ENCODE results near the gene P2RX5. TPM values are rescaled to one million over a fixed set of nuclear protein-coding genes. Genes with fewer than 3 reads are reported as not detected.

P2RX5 gene
- total RNA-seq, 1 experiment from 2014 or later, result 8.8 TPM

DNA sequence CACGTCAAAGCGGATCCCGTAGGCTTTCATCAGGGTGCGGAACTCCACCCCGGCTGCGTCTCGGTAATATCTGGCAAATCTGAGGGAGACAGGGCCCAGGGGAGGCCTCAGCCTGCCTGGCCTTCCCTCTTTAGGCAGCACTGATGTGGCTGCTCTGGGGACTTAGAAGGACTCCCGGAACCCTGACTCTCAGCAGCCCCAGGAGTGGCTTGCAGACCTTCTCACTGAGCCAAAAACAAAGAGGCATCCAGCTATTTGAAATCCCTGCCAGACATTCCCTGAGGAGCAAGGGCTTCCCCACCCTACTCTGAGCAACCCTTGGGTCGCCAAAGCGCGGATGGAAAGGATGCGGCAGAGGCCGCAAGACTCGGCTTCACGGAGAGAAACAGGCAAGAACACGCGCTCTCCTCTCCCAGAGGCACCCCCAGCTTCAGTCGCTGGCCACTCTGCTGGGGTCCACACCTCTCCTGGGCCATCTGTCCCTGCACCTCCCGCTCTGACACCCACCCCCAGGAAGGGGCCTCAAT is 7.9 kb downstream of the P2RX5 start:
- TF ChIP-seq, protein P1, sequence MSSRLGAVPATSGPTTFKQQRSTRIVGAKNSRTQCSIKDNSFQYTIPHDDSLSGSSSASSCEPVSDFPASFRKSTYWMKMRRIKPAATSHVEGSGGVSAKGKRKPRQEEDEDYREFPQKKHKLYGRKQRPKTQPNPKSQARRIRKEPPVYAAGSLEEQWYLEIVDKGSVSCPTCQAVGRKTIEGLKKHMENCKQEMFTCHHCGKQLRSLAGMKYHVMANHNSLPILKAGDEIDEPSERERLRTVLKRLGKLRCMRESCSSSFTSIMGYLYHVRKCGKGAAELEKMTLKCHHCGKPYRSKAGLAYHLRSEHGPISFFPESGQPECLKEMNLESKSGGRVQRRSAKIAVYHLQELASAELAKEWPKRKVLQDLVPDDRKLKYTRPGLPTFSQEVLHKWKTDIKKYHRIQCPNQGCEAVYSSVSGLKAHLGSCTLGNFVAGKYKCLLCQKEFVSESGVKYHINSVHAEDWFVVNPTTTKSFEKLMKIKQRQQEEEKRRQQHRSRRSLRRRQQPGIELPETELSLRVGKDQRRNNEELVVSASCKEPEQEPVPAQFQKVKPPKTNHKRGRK (CRISPR knock-in tag; IDR thresholded peaks at IDR 0.05; ENCODE audit: borderline replicate concordance), result no peak
- TF ChIP-seq, protein P2, sequence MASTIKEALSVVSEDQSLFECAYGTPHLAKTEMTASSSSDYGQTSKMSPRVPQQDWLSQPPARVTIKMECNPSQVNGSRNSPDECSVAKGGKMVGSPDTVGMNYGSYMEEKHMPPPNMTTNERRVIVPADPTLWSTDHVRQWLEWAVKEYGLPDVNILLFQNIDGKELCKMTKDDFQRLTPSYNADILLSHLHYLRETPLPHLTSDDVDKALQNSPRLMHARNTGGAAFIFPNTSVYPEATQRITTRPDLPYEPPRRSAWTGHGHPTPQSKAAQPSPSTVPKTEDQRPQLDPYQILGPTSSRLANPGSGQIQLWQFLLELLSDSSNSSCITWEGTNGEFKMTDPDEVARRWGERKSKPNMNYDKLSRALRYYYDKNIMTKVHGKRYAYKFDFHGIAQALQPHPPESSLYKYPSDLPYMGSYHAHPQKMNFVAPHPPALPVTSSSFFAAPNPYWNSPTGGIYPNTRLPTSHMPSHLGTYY (CRISPR knock-in tag; IDR thresholded peaks at IDR 0.05), result no peak
- TF ChIP-seq TP53 (CRISPR knock-in tag; IDR thresholded peaks at IDR 0.05) (no peak), CREB1 (CRISPR knock-in tag; IDR thresholded peaks at IDR 0.05) (no peak), NR2C2 (CRISPR knock-in tag; IDR thresholded peaks at IDR 0.05) (no peak), ESRRA (CRISPR knock-in tag; IDR thresholded peaks at IDR 0.05; ENCODE audit: borderline replicate concordance) (no peak), NFYB (CRISPR knock-in tag; conservative IDR thresholded peaks at IDR 0.05; ENCODE audit: low read depth) (no peak), ZNF219 (CRISPR knock-in tag; IDR thresholded peaks at IDR 0.05; ENCODE audit: borderline replicate concordance) (no peak), NR1H2 (CRISPR knock-in tag; IDR thresholded peaks at IDR 0.05) (no peak), TEAD1 (CRISPR knock-in tag; IDR thresholded peaks at IDR 0.05) (no peak), FOXK1 (CRISPR knock-in tag; IDR thresholded peaks at IDR 0.05) (no peak), CREM (CRISPR knock-in tag; IDR thresholded peaks at IDR 0.05) (no peak), HMGA2 (CRISPR knock-in tag; IDR thresholded peaks at IDR 0.05) (no peak), SMAD4 (CRISPR knock-in tag; IDR thresholded peaks at IDR 0.05) (no peak), PRRX2 (CRISPR knock-in tag; IDR thresholded peaks at IDR 0.05) (no peak)
- TF ChIP-seq, protein P3, sequence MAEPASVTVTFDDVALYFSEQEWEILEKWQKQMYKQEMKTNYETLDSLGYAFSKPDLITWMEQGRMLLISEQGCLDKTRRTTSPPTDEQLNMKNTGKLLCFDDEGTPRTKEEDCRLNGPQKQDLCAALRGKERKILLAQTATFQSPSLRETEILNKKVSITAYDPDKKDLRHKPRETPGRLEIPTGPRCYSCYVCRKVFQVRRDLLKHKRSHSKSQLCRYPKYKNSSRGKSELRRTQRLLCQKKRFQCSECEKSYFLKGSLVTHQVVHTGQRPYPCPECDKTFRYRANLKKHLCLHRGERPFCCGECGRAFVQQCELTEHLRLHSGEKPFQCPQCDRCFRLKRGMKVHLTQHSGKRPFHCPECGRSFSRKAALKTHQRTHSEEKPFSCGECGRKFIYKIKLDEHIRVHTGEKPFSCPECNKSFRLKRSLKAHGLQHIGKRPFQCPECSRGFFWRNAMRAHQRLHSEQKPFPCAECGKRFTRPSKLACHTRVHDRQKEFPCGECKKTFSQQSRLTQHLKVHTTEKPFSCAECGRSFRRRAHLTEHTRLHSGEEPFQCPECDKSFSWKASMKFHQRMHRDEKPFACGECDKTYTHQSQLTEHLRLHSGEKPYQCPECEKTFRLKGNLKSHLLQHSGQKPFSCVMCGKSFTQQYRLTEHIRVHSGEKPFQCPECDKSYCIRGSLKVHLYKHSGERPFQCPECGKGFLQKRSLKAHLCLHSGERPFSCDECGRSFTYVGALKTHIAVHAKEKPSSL (CRISPR knock-in tag; conservative IDR thresholded peaks at IDR 0.05), result no peak
- TF ChIP-seq, protein P4, sequence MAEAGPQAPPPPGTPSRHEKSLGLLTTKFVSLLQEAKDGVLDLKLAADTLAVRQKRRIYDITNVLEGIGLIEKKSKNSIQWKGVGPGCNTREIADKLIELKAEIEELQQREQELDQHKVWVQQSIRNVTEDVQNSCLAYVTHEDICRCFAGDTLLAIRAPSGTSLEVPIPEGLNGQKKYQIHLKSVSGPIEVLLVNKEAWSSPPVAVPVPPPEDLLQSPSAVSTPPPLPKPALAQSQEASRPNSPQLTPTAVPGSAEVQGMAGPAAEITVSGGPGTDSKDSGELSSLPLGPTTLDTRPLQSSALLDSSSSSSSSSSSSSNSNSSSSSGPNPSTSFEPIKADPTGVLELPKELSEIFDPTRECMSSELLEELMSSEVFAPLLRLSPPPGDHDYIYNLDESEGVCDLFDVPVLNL (CRISPR knock-in tag; IDR thresholded peaks at IDR 0.05; ENCODE audit: borderline replicate concordance, low read depth), result no peak
- TF ChIP-seq, protein P5, sequence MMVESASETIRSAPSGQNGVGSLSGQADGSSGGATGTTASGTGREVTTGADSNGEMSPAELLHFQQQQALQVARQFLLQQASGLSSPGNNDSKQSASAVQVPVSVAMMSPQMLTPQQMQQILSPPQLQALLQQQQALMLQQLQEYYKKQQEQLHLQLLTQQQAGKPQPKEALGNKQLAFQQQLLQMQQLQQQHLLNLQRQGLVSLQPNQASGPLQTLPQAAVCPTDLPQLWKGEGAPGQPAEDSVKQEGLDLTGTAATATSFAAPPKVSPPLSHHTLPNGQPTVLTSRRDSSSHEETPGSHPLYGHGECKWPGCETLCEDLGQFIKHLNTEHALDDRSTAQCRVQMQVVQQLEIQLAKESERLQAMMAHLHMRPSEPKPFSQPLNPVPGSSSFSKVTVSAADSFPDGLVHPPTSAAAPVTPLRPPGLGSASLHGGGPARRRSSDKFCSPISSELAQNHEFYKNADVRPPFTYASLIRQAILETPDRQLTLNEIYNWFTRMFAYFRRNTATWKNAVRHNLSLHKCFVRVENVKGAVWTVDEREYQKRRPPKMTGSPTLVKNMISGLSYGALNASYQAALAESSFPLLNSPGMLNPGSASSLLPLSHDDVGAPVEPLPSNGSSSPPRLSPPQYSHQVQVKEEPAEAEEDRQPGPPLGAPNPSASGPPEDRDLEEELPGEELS (CRISPR knock-in tag; IDR thresholded peaks at IDR 0.05), result no peak
- TF ChIP-seq, protein P6, sequence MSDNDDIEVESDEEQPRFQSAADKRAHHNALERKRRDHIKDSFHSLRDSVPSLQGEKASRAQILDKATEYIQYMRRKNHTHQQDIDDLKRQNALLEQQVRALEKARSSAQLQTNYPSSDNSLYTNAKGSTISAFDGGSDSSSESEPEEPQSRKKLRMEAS (CRISPR knock-in tag; IDR thresholded peaks at IDR 0.05), result no peak
- TF ChIP-seq, protein P7, sequence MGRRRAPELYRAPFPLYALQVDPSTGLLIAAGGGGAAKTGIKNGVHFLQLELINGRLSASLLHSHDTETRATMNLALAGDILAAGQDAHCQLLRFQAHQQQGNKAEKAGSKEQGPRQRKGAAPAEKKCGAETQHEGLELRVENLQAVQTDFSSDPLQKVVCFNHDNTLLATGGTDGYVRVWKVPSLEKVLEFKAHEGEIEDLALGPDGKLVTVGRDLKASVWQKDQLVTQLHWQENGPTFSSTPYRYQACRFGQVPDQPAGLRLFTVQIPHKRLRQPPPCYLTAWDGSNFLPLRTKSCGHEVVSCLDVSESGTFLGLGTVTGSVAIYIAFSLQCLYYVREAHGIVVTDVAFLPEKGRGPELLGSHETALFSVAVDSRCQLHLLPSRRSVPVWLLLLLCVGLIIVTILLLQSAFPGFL (CRISPR knock-in tag; IDR thresholded peaks at IDR 0.05; ENCODE audit: borderline replicate concordance), result no peak
- ATAC-seq (peak; percentile 19; the same call in 1 of the 2 replicates), DNase-seq (ENCODE audit: low spot score) (no peak)
- H3K4me3 Mint-ChIP-seq, result no peak overlapping the region
- H3K27ac Mint-ChIP-seq, result peak overlapping the region; percentile 57; the same call in 1 of the 2 replicates
- no peaks in the 10 kb centered on the region for H3K36me3 Mint-ChIP-seq
- no peaks in the 10 kb centered on the region for H3K27me3 Mint-ChIP-seq (ENCODE audit: low read depth)
- no peaks in the 10 kb centered on the region for H3K9me3 Mint-ChIP-seq
- ChIA-PET POLR2A (no interaction called here), CTCF (no interaction called here)
- H3K4me1 Mint-ChIP-seq, result peaks cover 7% of the 10 kb centered on the region

All from WTC11 (cell line).